GM13976 (cell line): Measurements from ENCODE around the gene SWSAP1.
"Not testable (repeated sequence)": the region's sequence is repeated elsewhere in the genome, so short reads cannot be mapped to it uniquely, and the experiment has no call there.

Experiments
- DNase-seq: peaks from one replicate; pipeline ENCODE4 v3.0.0; 2012; ENCODE audit warnings: low spot score
- in situ Hi-C: fragments of 300-500 bp; cut with MboI; formaldehyde crosslinking; loops from one replicate; pipeline ENCODE4 v1.12.0; 2022; ENCODE audit warnings: low sequenced_read_pairs, mixed read lengths, inconsistent platforms; ENCODE audit not compliant: unreplicated experiment
- TF ChIP-seq, protein P1 (sequence below): IDR thresholded peaks from 2 replicates; pipeline ENCODE4 v1.5.1; 2012; ENCODE audit warnings: borderline replicate concordance, mild to moderate bottlenecking; ENCODE audit not compliant: insufficient read depth; ENCODE audit errors: extremely low read depth, missing control alignments, control extremely low read depth

Gene SWSAP1

DNA sequence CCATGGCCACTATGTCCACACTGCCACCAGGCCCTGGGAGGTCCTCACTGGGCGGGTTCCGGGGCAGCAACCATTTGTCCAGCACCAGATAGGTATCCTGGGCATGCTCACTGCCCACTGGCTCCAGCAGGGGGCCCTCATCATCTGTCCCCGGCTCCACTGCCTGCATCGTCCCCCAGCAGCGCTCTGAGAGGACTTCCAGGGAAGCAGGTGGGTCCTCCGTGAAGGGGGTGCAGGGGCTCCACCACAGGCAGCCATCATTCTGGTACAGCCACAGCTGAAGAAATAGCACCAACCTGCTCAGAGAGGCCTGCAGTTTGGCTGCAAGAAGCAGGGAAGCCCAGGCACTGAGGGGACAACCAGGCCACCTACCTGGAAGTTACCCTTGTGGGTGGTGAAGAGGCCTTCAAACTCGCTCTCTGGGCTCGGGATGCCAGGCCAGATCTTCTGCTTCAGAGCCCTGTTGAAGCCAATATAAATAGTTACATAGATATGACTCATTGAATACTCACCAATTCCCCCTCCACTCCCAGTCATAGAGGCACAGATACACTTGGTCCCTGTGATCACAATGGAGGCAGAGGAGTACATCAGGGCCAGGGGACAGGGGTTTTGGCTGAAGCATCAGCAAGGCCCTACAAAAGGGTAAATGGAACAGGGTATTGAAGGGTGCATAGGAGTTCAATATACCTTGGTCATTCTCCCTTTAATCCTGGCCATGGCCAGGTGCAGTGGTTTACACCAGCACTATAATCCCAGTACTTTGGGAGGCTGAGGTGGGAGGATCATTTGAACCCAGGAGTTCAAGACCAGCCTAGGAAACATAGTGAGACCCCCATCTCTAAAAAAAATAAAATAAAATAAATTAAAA lies 4.1 kb downstream of the SWSAP1 start:
- in situ Hi-C loops, result no loop called here
- TF ChIP-seq, protein P1, sequence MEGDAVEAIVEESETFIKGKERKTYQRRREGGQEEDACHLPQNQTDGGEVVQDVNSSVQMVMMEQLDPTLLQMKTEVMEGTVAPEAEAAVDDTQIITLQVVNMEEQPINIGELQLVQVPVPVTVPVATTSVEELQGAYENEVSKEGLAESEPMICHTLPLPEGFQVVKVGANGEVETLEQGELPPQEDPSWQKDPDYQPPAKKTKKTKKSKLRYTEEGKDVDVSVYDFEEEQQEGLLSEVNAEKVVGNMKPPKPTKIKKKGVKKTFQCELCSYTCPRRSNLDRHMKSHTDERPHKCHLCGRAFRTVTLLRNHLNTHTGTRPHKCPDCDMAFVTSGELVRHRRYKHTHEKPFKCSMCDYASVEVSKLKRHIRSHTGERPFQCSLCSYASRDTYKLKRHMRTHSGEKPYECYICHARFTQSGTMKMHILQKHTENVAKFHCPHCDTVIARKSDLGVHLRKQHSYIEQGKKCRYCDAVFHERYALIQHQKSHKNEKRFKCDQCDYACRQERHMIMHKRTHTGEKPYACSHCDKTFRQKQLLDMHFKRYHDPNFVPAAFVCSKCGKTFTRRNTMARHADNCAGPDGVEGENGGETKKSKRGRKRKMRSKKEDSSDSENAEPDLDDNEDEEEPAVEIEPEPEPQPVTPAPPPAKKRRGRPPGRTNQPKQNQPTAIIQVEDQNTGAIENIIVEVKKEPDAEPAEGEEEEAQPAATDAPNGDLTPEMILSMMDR, result peak; percentile 60
- peak; percentile 36 for DNase-seq

GRCh38 chr19:11379269-11379845 lies 4.9 kb downstream of the SWSAP1 start:
- in situ Hi-C loops, DNase-seq: not testable (repeated sequence)

DNA sequence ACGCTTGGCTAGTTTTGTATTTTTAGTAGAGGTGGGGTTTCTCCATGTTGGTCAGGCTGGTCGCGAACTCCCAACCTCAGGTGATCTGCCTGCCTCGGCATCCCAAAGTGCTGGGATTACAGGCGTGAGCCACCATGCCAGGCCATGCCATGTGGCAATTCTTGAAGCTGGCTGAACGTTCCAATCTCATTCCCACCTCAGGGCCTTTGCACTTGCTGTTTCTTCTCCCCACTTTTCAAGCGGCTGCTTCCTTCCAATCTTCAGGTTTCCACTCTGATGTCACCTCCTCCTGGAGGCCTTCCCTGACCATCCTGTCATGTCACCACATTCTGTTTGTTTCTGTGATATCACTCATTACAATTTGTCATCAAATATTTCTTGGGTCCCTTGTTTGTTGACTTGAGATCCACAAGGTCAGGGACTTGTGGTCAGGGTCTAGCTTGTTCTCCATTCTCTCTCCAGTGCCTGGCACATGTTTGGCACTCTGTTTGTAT lies 5.4 kb downstream of the SWSAP1 start:
- TF ChIP-seq, protein P1, result no peak
- no peak for DNase-seq
- in situ Hi-C loops, result no loop called here

DNA sequence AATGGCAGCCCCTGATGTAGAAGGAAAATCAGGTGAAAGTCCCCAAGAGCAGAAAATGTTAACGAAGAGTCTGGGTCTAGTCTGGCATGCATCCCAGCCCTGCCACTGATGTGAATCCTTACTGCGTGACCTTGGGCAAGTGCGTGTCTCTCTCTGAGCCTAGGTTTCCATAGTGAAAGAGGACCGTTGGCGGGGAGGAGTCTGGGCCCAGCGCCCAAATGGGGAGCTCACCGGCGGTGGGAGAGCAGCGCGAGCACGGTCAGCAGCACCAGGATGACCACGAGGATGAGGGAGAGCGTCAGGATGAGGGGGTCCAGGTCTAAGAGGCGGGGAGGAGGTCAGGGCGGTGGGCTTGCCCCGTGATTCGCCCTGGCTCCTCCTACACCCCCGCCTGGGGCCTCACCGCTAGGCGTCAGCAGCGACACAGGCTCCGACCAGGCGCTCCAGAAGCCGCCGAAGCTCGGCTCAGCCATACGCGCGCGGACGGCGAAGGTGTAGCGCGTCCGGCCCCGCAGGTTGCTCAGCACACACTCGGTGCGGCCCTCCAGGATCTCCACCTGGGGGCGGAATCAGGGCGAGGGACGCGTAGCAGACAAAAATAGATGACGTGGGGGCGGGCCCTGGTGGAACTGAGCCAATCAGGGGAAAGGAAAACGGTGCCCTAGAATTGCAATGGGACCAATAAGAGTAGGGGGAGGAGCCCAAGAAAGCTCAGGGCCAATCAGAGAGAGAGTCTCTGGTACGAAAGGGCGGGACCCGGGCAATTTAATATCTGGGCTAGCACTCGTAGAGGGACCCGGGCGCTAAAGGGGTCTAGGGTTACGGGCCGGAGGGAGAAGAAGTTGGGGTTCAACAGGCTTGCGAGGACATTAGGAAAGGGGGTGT lies 6.4 kb downstream of the SWSAP1 start:
- DNase-seq, result peak; percentile 99
- in situ Hi-C loops, result no loop called here
- TF ChIP-seq, protein P1, result peak; percentile 52

- TF ChIP-seq, protein P1, result peak; percentile 65
- in situ Hi-C loops, result no loop called here
- DNase-seq, result peak; percentile 74
Observed at GRCh38 chr19:11382898-11383705, 8.6 kb downstream of the SWSAP1 start.

DNA sequence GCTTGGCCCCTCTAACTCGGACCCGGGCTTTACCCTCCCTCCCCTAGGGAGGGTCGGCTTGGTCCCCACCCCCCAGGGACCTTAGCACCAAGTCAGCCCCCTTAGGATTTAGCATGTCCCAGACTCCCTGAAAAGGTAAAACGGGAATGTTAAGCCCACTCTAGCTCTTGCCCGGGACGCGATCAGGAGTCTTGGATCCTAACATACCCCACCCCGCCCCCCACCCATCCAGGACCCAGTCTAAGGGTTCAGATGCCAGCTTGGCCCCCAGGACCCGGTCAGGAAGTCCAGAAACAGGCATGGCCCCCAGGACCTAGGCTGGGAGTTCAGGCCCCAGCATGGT lies 9.2 kb downstream of the SWSAP1 start:
- TF ChIP-seq, protein P1, result no peak
- DNase-seq, result no peak
- in situ Hi-C loops, result no loop called here
